Activated CD4-positive, alpha-beta T cell treated with anti-CD3 and anti-CD28 coated beads for 4 hours (primary cell): ENCODE results near the gene PLD5.

Experiments
- DNase-seq, 2 donors: peaks; one replicate each; pipeline ENCODE4 v3.0.0-alpha.2; 2020

The PLD5 gene

DNA sequence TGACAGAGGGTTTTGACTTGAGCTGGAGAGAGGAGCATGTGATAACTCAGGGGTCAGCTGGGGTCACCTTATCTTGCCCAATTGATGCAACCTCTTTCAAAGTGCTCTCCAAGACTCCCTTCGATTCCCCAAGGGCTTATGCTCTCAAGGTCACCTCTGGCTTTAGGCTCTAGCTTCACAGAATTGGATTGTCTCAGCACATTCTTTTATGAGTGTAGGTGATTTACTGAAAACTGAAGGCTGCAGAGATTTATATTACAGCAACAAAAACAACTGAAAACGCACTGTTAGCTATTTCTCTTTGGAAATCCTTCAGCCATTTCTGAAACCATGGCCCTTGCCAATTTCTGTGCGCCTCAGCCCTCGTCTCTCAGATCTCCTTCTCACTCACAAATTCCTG lies 491.1 kb downstream of the PLD5 start:
- no peak for DNase-seq
